HUES48 (cell line): ENCODE measurements around the gene CLASP2.

ENCODE experiments used
- H3K27ac ChIP-seq: one replicate; pipeline ENCODE4 v1.7.0; 2013; ENCODE audit warnings: low read depth, low read length, inconsistent platforms
- H3K27me3 ChIP-seq: 2 replicates; pipeline ENCODE4 v1.6.1; 2013; ENCODE audit warnings: mild to moderate bottlenecking, low read length; ENCODE audit not compliant: control insufficient read depth, insufficient read depth
- H3K36me3 ChIP-seq: 2 replicates; pipeline ENCODE4 v1.6.1; 2013; ENCODE audit warnings: low read length; ENCODE audit not compliant: control insufficient read depth, insufficient read depth
- H3K4me1 ChIP-seq: 2 replicates; pipeline ENCODE4 v1.6.1; 2013; ENCODE audit warnings: mild to moderate bottlenecking, low read length; ENCODE audit not compliant: control insufficient read depth, insufficient read depth
- H3K4me3 ChIP-seq: 2 replicates; pipeline ENCODE4 v1.5.1; 2013; ENCODE audit warnings: mild to moderate bottlenecking, low read depth, low read length
- H3K9ac ChIP-seq: 2 replicates; pipeline ENCODE4 v1.6.1; 2013; ENCODE audit warnings: mild to moderate bottlenecking, low read depth, low read length, moderate library complexity
- H3K9me3 ChIP-seq: 2 replicates; pipeline ENCODE4 v1.6.1; 2013; ENCODE audit warnings: low read length; ENCODE audit not compliant: control insufficient read depth, insufficient read depth

Gene CLASP2

DNA sequence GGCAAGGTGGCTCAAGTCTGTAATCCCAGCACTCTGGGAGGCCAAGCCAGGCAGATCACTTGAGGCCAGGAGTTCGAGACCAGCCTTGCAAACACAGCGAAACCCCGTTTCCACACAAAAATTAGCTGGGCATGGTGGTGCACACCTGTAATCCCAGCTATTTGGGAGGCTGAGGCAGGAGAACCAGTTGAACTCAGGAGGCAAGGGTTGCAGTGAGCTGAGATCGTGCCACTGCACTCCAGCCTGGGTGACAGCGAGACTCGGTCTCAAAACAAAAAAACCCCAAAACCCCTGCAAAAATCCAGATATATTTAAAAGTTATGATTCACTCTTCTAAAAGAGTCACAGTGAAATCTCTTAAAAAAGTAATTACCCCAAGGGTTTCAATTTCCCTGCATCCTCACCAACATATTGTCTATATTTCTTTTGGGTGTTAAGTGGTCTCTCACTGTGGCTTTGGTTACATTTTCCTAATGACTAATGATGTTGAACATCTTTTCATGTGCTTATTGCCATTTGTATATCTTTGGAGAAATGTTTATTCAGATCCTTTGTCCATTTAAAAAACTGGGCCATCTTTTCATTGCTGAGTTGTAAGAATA, 204.7 kb downstream of the CLASP2 start:
- no peaks in the 10 kb centered on the region for H3K9me3 ChIP-seq
- H3K9ac ChIP-seq: no peak overlapping the region
- no peaks in the 10 kb centered on the region for H3K27me3 ChIP-seq
- H3K27ac ChIP-seq: no peak overlapping the region
- no peaks in the 10 kb centered on the region for H3K4me1 ChIP-seq
- peaks cover 64% of the 10 kb centered on the region for H3K36me3 ChIP-seq
- H3K4me3 ChIP-seq: no peak overlapping the region

DNA sequence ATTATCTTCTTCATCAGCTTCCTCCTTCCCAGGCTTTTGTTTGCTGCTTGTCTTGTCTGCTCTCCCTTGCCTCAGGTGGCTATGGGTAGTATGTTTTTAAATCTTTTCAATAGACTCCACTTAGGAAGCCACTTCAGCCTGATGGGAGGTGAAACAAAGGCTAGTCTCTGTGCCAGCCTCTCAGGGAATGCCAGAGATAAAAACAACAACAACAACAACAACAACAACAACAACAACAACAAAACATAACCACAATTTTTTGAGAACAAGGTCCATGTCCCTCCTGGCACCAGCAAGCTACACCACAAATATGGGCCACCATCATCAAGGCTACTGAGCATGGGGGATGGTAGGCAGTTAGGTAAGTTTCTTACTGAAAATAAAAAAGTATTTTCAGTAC, 213.0 kb downstream of the CLASP2 start:
- Histone ChIP-seq H3K9me3 (peaks cover 21% of the 10 kb centered on the region), H3K4me1 (no peaks in the 10 kb centered on the region), H3K4me3 (no peak overlapping the region), H3K36me3 (peaks cover 53% of the 10 kb centered on the region), H3K27ac (no peak overlapping the region), H3K27me3 (no peaks in the 10 kb centered on the region), H3K9ac (no peak overlapping the region)

DNA sequence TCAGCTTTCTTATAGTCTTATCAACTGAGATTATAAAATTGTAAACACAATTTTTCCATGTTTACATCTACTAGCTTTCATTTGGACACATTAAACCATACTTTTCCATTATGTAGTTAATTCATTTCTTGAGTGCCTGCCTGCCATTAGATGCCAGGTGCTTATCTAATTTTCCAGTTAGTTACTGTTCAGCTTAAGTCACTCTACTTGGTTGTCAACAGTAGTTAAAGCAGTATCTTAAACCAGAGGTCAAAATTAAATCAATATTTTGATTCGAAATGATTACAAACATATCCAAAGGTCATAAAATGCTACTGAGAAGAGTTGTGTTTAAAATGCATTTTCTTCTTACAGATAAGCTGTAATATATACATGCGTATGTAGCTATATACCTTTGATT, 221.6 kb downstream of the CLASP2 start:
- Histone ChIP-seq H3K4me1 (no peaks in the 10 kb centered on the region), H3K4me3 (no peak overlapping the region), H3K27me3 (no peaks in the 10 kb centered on the region), H3K27ac (no peak overlapping the region), H3K36me3 (peaks cover 17% of the 10 kb centered on the region; the same call in 1 of the 2 replicates), H3K9me3 (no peaks in the 10 kb centered on the region), H3K9ac (no peak overlapping the region)

DNA sequence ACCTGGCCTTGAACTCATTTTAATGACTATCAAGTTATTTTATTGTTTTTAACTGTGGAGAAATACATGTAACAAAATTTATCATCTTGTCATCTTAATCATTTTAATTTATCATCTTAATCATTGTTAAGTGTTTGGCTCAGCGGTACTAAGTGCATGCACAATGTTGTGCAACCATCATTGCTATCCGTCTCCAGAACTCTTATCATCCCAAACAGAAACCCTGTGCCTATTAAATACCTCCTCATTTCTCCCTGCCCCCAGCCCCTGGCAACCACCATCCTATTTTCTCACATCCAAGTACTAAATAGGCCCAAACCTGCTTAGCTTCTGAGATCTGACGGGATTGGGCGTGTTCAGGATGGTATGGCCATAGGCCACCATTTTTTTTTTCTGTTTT, 226.3 kb downstream of the CLASP2 start:
- Histone ChIP-seq H3K9me3 (no peaks in the 10 kb centered on the region), H3K27me3 (no peaks in the 10 kb centered on the region), H3K27ac (no peak overlapping the region), H3K36me3 (no peaks in the 10 kb centered on the region), H3K4me1 (no peaks in the 10 kb centered on the region), H3K4me3 (no peak overlapping the region), H3K9ac (no peak overlapping the region)

DNA sequence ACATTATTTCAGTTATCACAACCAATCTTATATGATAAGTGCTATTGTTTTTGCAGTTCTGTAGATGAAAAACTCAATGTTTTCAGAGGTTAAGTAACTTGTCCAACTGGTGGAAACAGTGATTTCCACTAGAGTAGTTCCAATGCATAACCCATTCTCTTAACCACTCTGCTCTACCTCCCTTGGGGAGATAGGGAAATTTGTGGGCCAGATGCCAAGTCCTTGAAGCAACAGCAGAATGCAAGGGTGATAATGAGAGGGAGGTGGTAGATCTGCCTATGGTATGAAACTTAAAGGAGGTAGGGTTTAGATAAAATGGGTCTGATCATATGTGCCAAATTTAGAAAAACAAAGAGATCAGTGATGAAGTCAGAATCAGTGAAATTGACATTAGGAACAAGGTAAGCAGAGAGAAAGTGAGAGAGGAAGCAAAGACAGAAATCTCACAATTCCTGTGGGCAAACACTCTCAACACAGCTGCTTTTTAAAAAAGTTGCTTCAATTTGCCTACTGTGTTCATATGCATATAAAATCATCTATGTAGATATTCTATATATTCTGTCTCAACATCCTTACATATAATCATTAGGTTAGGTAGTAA, 227.3 kb downstream of the CLASP2 start:
- no peaks in the 10 kb centered on the region for H3K9me3 ChIP-seq
- no peak overlapping the region for H3K27ac ChIP-seq
- no peaks in the 10 kb centered on the region for H3K36me3 ChIP-seq
- H3K4me1 ChIP-seq: no peaks in the 10 kb centered on the region
- no peaks in the 10 kb centered on the region for H3K27me3 ChIP-seq
- H3K9ac ChIP-seq: no peak overlapping the region
- no peak overlapping the region for H3K4me3 ChIP-seq

- Histone ChIP-seq H3K27me3 (no peaks in the 10 kb centered on the region), H3K36me3 (no peaks in the 10 kb centered on the region), H3K4me3 (no peak overlapping the region), H3K9ac (no peak overlapping the region), H3K27ac (no peak overlapping the region), H3K4me1 (no peaks in the 10 kb centered on the region), H3K9me3 (no peaks in the 10 kb centered on the region)
Measured at GRCh38 chr3:33488683-33489082, 229.4 kb downstream of the CLASP2 start.

- Histone ChIP-seq H3K9me3 (no peaks in the 10 kb centered on the region), H3K36me3 (no peaks in the 10 kb centered on the region), H3K27ac (no peak overlapping the region), H3K4me1 (no peaks in the 10 kb centered on the region), H3K4me3 (no peak overlapping the region), H3K27me3 (no peaks in the 10 kb centered on the region), H3K9ac (no peak overlapping the region)
Measured at GRCh38 chr3:33488246-33488645, 229.8 kb downstream of the CLASP2 start.

DNA sequence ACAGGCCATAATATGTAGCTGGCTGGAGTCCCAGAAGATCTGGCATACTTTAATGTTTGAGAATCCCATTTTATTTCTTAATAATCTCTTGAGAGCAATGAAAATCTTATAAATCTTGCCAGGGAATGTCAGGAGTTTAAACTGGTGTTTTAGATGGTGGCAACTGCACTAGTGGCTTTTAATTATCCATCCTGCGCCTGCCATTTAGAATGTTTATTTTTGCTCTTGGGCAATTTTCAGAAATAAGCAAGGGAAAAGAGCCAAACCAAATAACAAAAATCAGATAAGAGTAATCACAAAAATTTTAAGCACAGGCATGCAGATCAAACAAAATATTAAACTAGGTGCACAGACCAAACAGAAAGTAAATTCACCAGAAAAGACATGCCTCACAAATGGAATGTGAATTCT, 235.9 kb downstream of the CLASP2 start:
- Histone ChIP-seq H3K4me3 (no peak overlapping the region), H3K36me3 (no peaks in the 10 kb centered on the region), H3K9ac (no peak overlapping the region), H3K27ac (no peak overlapping the region), H3K9me3 (peaks cover 22% of the 10 kb centered on the region), H3K4me1 (no peaks in the 10 kb centered on the region), H3K27me3 (no peaks in the 10 kb centered on the region)

DNA sequence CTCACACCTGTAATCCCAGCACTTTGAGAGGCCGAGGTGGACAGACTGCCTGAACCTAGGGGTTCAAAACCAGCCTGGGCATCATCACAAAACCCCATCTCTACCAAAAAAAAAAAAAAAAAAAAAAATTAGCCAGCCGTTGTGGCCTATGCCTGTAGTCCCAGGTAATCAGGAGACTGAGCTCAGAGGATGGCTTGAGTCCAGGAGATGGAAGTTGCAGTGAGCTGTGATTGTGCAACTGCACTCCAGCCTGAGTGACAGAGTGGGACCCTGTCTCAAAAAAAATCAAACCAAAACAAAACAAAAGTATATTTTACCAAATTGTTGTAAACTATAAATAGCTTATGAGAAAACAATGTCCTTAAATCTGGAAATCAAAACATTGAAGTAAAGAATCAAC, 243.2 kb downstream of the CLASP2 start:
- no peaks in the 10 kb centered on the region for H3K27me3 ChIP-seq

DNA sequence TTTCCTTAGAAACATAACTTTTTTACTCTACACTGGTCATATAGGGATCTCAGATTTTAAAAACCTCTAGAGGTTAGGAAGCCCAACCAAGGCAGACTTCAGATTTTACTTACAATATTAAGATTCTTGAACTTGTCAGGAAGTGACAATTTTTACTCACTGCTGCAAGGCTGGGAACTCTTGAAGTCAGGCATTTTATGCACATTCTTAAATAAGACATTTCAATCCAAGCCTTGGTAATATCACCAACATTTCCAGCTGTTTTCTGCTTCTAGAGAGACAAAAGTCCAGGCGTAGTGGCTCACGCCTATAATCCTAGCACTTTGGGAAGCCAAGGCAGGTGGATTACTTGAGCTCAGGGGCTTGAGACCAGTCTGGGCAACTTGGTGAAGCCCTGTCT, 244.2 kb downstream of the CLASP2 start:
- Histone ChIP-seq H3K4me3 (no peak overlapping the region), H3K4me1 (no peaks in the 10 kb centered on the region), H3K9me3 (no peaks in the 10 kb centered on the region; the same call in 1 of the 2 replicates), H3K9ac (no peak overlapping the region), H3K27ac (no peak overlapping the region), H3K36me3 (no peaks in the 10 kb centered on the region), H3K27me3 (no peaks in the 10 kb centered on the region)

More for the DNA sequence above, 243.2 kb downstream of the CLASP2 start:
- Histone ChIP-seq H3K4me1 (no peaks in the 10 kb centered on the region), H3K36me3 (no peaks in the 10 kb centered on the region), H3K27ac (no peak overlapping the region), H3K9me3 (peaks cover 3% of the 10 kb centered on the region), H3K4me3 (no peak overlapping the region), H3K9ac (no peak overlapping the region)

DNA sequence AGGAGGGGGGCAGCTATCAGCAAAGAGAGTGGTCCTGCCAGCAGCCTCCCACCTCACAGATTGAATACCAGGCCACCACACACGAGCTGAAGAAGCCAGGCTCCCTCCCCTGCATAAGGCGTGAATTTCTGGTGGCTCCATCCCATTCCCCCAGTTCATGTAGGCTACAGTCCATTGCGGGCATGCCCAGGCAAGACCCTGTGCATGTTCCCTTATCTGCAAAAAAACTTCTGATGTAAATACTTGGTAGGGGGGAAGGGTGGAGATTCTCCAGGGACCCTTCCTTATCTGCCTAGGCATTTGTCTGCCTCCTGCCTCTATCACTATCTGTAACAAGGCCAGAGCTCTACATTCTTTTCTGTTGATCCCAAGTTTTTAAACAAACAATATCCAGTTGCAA, 250.3 kb downstream of the CLASP2 start:
- Histone ChIP-seq H3K27ac (no peak overlapping the region), H3K9me3 (peaks cover 21% of the 10 kb centered on the region), H3K9ac (no peak overlapping the region), H3K27me3 (no peaks in the 10 kb centered on the region), H3K4me1 (no peaks in the 10 kb centered on the region), H3K4me3 (no peak overlapping the region), H3K36me3 (no peaks in the 10 kb centered on the region)
